Chondrocyte (in vitro differentiated cells): ENCODE measurements around the gene SPOCK1. TPM values are rescaled to one million over a fixed set of nuclear protein-coding genes. Genes with fewer than 3 reads are reported as not detected.

Experiments
- DNase-seq: peaks from one replicate; pipeline ENCODE4 v3.0.0; 2021; ENCODE audit warnings: mixed read lengths, low spot score
- H3K27ac Mint-ChIP-seq: one replicate; pipeline ENCODE4 v1.8.0; 2021; ENCODE audit warnings: mild to moderate bottlenecking, moderate library complexity, mixed read lengths; ENCODE audit not compliant: unreplicated experiment
- H3K27me3 Mint-ChIP-seq: 2 replicates; pipeline ENCODE4 v1.8.0; 2021; ENCODE audit warnings: low read depth, mixed read lengths
- H3K36me3 Mint-ChIP-seq: 2 replicates; pipeline ENCODE4 v1.8.0; 2021; ENCODE audit warnings: low read depth, mixed read lengths
- H3K4me1 Mint-ChIP-seq: 2 replicates; pipeline ENCODE4 v1.8.0; 2021; ENCODE audit warnings: low read depth, mild to moderate bottlenecking, mixed read lengths
- H3K4me3 Mint-ChIP-seq: one replicate; pipeline ENCODE4 v1.8.0; 2021; ENCODE audit warnings: mild to moderate bottlenecking, moderate library complexity, mixed read lengths; ENCODE audit not compliant: unreplicated experiment
- H3K9me3 Mint-ChIP-seq: 2 replicates; pipeline ENCODE4 v1.8.0; 2021; ENCODE audit warnings: low read depth, mixed read lengths
- total RNA-seq: library from RNA; stranded (reverse); gene quantifications from 3 replicates; pipeline ENCODE4 v1.2.1, GENCODE V29; 2021
- TF ChIP-seq, protein P1 (sequence below): fragments of 200-600 bp; sonication (generic); IDR thresholded peaks from 2 replicates; pipeline ENCODE4 v1.5.0; 2021; ENCODE audit warnings: antibody characterized with exemption, mild to moderate bottlenecking, moderate library complexity

The SPOCK1 gene
- total RNA-seq, 1 donor from 2014 or later, result 127 TPM

DNA sequence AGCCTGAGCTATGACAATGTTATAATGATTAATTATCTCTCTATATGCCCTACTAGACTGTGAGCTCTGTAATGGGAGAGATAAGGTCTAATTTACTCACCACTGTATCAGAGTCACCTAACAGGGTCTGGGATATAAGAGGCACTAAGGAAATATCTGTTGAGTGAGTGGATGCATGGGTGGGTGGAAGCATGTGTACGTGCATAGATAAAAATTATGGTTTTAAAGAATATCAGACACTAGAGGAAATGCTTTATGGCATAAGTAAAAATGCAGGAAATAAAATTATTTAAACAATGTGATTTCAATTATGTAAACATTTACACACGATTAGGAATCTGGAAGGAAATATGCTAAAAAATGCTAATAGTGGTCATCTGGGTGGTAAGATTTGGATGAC is 137.8 kb downstream of the SPOCK1 start:
- peaks cover 7% of the 10 kb centered on the region for H3K27me3 Mint-ChIP-seq
- peaks cover 24% of the 10 kb centered on the region for H3K4me1 Mint-ChIP-seq
- no peak overlapping the region for H3K27ac Mint-ChIP-seq
- H3K4me3 Mint-ChIP-seq, result no peak overlapping the region
- DNase-seq, result no peak
- no peaks in the 10 kb centered on the region for H3K36me3 Mint-ChIP-seq
- TF ChIP-seq, protein P1, sequence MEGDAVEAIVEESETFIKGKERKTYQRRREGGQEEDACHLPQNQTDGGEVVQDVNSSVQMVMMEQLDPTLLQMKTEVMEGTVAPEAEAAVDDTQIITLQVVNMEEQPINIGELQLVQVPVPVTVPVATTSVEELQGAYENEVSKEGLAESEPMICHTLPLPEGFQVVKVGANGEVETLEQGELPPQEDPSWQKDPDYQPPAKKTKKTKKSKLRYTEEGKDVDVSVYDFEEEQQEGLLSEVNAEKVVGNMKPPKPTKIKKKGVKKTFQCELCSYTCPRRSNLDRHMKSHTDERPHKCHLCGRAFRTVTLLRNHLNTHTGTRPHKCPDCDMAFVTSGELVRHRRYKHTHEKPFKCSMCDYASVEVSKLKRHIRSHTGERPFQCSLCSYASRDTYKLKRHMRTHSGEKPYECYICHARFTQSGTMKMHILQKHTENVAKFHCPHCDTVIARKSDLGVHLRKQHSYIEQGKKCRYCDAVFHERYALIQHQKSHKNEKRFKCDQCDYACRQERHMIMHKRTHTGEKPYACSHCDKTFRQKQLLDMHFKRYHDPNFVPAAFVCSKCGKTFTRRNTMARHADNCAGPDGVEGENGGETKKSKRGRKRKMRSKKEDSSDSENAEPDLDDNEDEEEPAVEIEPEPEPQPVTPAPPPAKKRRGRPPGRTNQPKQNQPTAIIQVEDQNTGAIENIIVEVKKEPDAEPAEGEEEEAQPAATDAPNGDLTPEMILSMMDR, result no peak
- no peaks in the 10 kb centered on the region for H3K9me3 Mint-ChIP-seq

DNA sequence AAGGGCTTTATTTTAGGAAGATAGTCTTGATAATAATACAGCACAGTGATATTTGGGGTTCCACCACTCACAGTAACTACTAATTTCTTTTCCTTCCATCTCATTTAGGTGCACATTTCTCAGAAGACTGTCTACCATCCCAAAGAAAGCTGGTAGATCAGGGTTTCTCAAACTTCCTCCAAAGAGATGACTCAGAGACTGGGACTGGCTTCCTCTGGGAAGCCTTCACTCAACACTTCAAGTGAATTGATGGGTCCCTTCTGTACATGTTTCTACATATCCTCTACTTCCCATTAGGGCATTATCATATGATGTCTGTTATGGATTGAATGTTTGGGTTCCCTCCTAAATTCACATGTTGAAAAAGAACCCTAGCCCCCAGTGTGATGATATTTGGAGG is 138.5 kb downstream of the SPOCK1 start:
- Mint-ChIP-seq H3K27ac (no peak overlapping the region), H3K4me1 (peaks cover 18% of the 10 kb centered on the region), H3K36me3 (no peaks in the 10 kb centered on the region), H3K9me3 (no peaks in the 10 kb centered on the region), H3K27me3 (peaks cover 7% of the 10 kb centered on the region), H3K4me3 (no peak overlapping the region)
- no peak for DNase-seq
- TF ChIP-seq, protein P1, result no peak

DNA sequence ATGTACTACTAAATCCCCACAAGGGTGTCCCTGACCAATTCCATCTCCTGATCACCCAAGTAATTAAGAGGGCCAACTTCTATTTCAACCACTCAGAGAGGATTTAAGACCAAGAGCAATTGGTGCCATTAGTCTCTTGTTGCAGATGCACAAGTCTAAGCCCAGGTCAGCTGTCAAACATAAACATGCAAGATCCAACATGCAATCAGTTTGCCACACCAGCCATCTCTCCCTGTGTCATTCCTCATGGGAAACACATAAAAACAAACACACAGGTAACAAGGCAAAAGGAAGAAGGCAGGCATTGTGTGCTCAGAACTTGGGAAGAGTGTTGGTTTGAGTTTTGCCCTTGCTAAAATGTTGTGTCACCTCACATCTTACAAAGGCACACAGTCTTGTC is 139.2 kb downstream of the SPOCK1 start:
- H3K9me3 Mint-ChIP-seq, result no peaks in the 10 kb centered on the region
- H3K27ac Mint-ChIP-seq, result no peak overlapping the region

DNA sequence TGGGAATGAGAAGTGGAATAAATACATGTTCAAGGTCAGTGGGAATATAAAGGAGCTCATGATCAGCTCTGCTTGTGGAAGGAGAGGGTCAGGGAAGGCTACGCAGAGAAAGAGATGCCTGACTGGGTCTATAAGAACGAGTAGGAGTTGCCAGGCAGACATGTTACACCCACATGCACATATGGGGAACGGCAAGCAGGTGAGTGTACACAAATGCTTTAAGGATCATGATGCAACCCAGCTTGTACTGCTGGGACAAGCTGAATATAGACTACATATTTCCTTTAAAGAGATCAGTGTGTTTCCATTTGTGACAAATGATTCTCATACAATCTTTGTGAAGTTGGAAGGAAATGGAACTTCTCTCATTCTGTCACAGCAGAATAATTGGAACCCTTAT is 141.7 kb downstream of the SPOCK1 start:
- no peak overlapping the region for H3K27ac Mint-ChIP-seq
- no peaks in the 10 kb centered on the region for H3K9me3 Mint-ChIP-seq
- H3K36me3 Mint-ChIP-seq, result no peaks in the 10 kb centered on the region
- peaks cover 15% of the 10 kb centered on the region for H3K4me1 Mint-ChIP-seq
- no peak overlapping the region for H3K4me3 Mint-ChIP-seq
- no peak for DNase-seq
- H3K27me3 Mint-ChIP-seq, result peaks cover 17% of the 10 kb centered on the region
- TF ChIP-seq, protein P1, result no peak

More for the DNA sequence above, 139.2 kb downstream of the SPOCK1 start:
- Mint-ChIP-seq H3K4me3 (no peak overlapping the region), H3K27me3 (peaks cover 7% of the 10 kb centered on the region), H3K4me1 (peaks cover 15% of the 10 kb centered on the region), H3K36me3 (no peaks in the 10 kb centered on the region)
- TF ChIP-seq, protein P1, result no peak
- DNase-seq, result no peak

DNA sequence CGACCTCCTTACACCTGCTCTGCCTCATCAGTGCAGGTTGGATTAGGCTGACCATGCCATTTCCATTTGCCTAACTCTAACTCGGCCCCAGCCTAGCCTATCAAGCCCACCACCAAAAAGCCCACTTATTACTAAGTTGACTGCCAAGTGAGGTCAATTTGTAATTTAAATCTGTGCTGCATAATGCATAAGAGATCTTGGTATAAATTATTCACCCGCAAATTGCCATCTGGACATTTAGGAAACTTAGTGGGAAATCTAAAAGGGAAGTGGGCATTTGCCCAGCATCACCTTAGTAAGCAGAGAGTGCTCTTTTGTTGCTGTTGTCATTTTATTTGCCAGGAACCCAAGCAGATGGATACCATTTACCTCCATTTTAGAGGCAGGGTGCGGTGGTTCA is 143.0 kb downstream of the SPOCK1 start:
- no peaks in the 10 kb centered on the region for H3K9me3 Mint-ChIP-seq
- no peak overlapping the region for H3K4me3 Mint-ChIP-seq
- TF ChIP-seq, protein P1, result no peak
- H3K27ac Mint-ChIP-seq, result no peak overlapping the region
- H3K4me1 Mint-ChIP-seq, result peaks cover 7% of the 10 kb centered on the region
- H3K27me3 Mint-ChIP-seq, result peaks cover 19% of the 10 kb centered on the region
- H3K36me3 Mint-ChIP-seq, result no peaks in the 10 kb centered on the region
- DNase-seq, result no peak
